ENCODE measurements around the gene CACHD1.

DNA sequence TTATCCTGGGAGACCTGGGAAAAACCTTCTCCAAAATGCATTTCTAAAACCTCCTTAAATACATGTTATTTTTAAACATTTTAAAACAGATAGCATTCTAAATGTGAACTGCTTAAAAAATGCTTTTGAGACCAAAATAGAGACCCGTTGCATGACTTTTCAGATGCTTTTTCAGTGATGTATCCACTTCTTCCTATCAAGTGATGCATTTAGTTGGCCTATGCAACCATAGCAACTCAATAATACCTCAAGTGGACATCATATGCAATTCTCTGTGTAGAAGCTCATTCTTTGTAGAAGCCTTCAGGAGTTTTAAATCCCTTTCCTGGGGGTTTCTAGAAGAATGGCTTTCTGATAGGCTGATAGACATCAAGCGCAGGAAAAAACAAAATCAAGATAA is 180.5 kb downstream of the CACHD1 start:
- TF ChIP-seq POLR2A (IDR thresholded peaks at IDR 0.05; ENCODE audit: low read length) = no peak
- no peak for TF ChIP-seq GATA1 (IDR thresholded peaks at IDR 0.05; ENCODE audit: low read depth, low read length)

All from erythroblast (primary cell).